Testis (tissue), 3 donors: ENCODE results near the gene MDP1. TPM values are rescaled to one million over a fixed set of nuclear protein-coding genes. Genes with fewer than 3 reads are reported as not detected.
A peak's percentile ranks its signal among the peaks of the same experiment; 100 is the strongest.

Source experiments
- DNase-seq: peaks from one replicate; pipeline ENCODE4 v3.0.0-alpha.2; 2019
- H3K27ac ChIP-seq, 2 donors: fragments of 200-600 bp; sonication (generic); one replicate each; pipeline ENCODE4 v1.5.1; 2019
- H3K27me3 ChIP-seq: fragments of 200-600 bp; sonication (generic); one replicate; pipeline ENCODE4 v1.5.1; 2019
- H3K36me3 ChIP-seq: fragments of 200-600 bp; sonication (generic); one replicate; pipeline ENCODE4 v1.5.1; 2017; ENCODE audit warnings: low read depth; ENCODE audit errors: missing control alignments
- H3K4me1 ChIP-seq: fragments of 200-600 bp; sonication (generic); one replicate; pipeline ENCODE4 v1.5.1; 2019
- H3K4me3 ChIP-seq, 2 donors: fragments of 200-600 bp; sonication (generic); one replicate each; pipeline ENCODE4 v1.5.1; 2017 to 2019
- H3K9me3 ChIP-seq: fragments of 200-600 bp; sonication (generic); one replicate; pipeline ENCODE4 v1.5.1; 2017
- CTCF ChIP-seq, 3 experiments: fragments of 450-650 bp in 2 of 3; fragments of 200-600 bp in 1 of 3; sonication (generic) in 1 of 3; IDR thresholded peaks; one replicate each; pipeline ENCODE4 v1.5.1; 2016 to 2019; ENCODE audit warnings: antibody characterized with exemption in 3 of 3, mild to moderate bottlenecking in 2 of 3, moderate library complexity in 1 of 3
- POLR2A ChIP-seq: fragments of 450-650 bp; IDR thresholded peaks from one replicate; pipeline ENCODE4 v1.6.1; 2017; ENCODE audit warnings: antibody characterized with exemption, mild to moderate bottlenecking, moderate library complexity
- WGBS, 2 donors: methylation state at CpG; one replicate each; pipeline ENCODE4 v1.1.5; 2018; 5-methylcytosine and 5-hydroxymethylcytosine counted together
- intact Hi-C: fragments of 100-400 bp; cut with DNase I; formaldehyde crosslinking; loops from one replicate; pipeline ENCODE4 v1.15.1; 2023; ENCODE audit warnings: low total_unique reads
- polyA plus RNA-seq: library from polyadenylated mRNA; stranded (reverse); fragments of 350-450 nt; fragmentation: Illumina TruSeq; extraction: RNeasy Lipid Tissue Mini Kit (QIAGEN cat#74804); gene quantifications from one replicate; pipeline ENCODE4 v1.2.3, GENCODE V29; 2014; ENCODE audit warnings: low read depth, low replicate concordance; ENCODE audit not compliant: insufficient read depth
- total RNA-seq, 2 donors: library from RNA; depleted of rRNA; stranded (reverse); fragments of >200 nt; gene quantifications; one replicate each; pipeline ENCODE4 v1.2.3, GENCODE V29; 2016

Gene MDP1
- total and polyA plus RNA-seq, 3 donors from 2014 or later: 17.3 to 20.1 (median 19.5) TPM

DNA sequence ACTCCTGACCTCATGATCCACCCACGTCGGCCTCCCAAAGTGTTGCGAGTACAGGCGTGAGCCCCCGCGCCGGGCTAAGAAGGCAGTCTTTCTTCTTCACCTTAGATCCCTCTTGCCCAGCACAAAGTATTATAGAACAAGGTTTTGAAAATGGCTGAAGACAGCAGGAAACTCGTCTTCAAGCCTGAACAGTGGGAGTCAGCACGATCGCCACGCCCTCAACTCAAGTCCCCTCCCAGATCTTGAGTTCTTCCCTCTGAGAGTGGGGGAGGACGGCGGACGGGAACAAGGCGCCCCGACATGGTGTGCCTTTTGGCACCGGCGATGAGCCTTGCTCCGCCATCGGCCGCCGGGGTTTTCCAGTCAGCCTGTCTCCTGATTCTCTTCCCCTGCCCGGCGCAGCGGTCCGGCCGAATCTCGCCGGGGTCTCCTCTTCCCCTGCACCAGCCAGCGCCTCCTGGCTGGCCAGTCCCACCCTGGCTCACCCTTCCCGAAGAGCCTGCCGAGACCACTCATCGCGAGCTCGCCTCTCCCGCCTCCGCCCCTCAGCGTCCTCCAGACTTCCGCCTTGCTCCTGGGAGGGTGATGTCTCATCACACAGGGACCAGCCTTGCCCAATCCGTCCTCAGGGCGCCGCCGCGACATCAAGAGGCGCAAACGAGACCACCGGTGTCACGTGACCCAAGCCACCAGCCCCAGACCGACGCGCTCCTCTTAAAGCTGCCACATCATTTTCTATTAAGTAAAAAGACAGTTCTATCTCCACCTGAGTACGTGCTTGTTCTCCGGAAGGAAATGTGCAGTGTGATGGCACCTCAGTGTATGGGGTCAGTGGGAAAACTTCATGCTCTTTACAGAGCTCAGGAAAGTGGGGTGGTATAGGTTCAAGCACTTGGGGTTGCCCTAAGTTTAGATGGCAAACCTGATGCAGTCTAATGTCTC lies 2.7 kb downstream of the MDP1 start, which contains the start of gene CHMP4A:
CHMP4A (minus strand) TSS at position 565 of the 942 bp plus-strand sequence; CDS start at position 516, 49 bp downstream.
- intact Hi-C loops: no loop called here
- H3K9me3 ChIP-seq: no peaks in the 10 kb centered on the region
- peak within 1 kb of the TSS; percentile 69 to 85 for H3K4me3 ChIP-seq
- peak; percentile 97 for DNase-seq
- no peaks in the 10 kb centered on the region for H3K36me3 ChIP-seq
- WGBS, 2 donors: 1 to 3% methylated on average over 23 to 44 of the region's 53 CpGs
- H3K4me1 ChIP-seq: peaks cover 21% of the 10 kb centered on the region
- peak within 1 kb of the TSS; percentile 90 to 91 for H3K27ac ChIP-seq
- TF ChIP-seq POLR2A: no peak
- no peak for TF ChIP-seq CTCF (IDR thresholded peaks at IDR 0.05)
- H3K27me3 ChIP-seq: no peaks in the 10 kb centered on the region

GRCh38 chr14:24211311-24211710 lies 4.6 kb downstream of the MDP1 start:
- Histone ChIP-seq H3K27me3 (no peaks in the 10 kb centered on the region), H3K4me1 (peaks cover 21% of the 10 kb centered on the region), H3K27ac (no peak overlapping the region), H3K9me3 (no peaks in the 10 kb centered on the region), H3K4me3 (no peak overlapping the region), H3K36me3 (no peaks in the 10 kb centered on the region)
- intact Hi-C loops: no loop called here
- DNase-seq: no peak
- 92 to 96% methylated on average over 6 of the region's 6 CpGs for WGBS, 2 donors
- no peak for TF ChIP-seq CTCF (IDR thresholded peaks at IDR 0.05)
- no peak for TF ChIP-seq POLR2A

GRCh38 chr14:24207625-24208024 lies 8.2 kb downstream of the MDP1 start:
- no peak for DNase-seq
- 100% methylated on average over 2 of the region's 2 CpGs for WGBS, 2 donors
- Histone ChIP-seq H3K4me1 (no peaks in the 10 kb centered on the region), H3K4me3 (no peak overlapping the region), H3K27me3 (no peaks in the 10 kb centered on the region), H3K36me3 (no peaks in the 10 kb centered on the region), H3K9me3 (no peaks in the 10 kb centered on the region), H3K27ac (no peak overlapping the region)
- intact Hi-C loops: no loop called here
- TF ChIP-seq CTCF (IDR thresholded peaks at IDR 0.05) (no peak), POLR2A (no peak)

- intact Hi-C loops: no loop called here
- H3K4me1 ChIP-seq: no peaks in the 10 kb centered on the region
- H3K4me3 ChIP-seq: no peak overlapping the region
- H3K36me3 ChIP-seq: no peaks in the 10 kb centered on the region
- no peak overlapping the region for H3K27ac ChIP-seq
- 96 to 100% methylated on average over 4 to 5 of the region's 5 CpGs for WGBS, 2 donors
- no peak for DNase-seq
- no peak for TF ChIP-seq POLR2A
- H3K9me3 ChIP-seq: no peaks in the 10 kb centered on the region
- H3K27me3 ChIP-seq: no peaks in the 10 kb centered on the region
These were observed 8.7 kb downstream of the MDP1 start for GRCh38 chr14:24207104-24207551.

GRCh38 chr14:24206260-24207103 lies 9.4 kb downstream of the MDP1 start:
- Histone ChIP-seq H3K36me3 (no peaks in the 10 kb centered on the region), H3K4me3 (no peak overlapping the region), H3K27me3 (no peaks in the 10 kb centered on the region), H3K4me1 (no peaks in the 10 kb centered on the region), H3K9me3 (no peaks in the 10 kb centered on the region), H3K27ac (no peak overlapping the region)
- TF ChIP-seq CTCF (IDR thresholded peaks at IDR 0.05): no peak
- TF ChIP-seq POLR2A: no peak
- WGBS, 2 donors: 92 to 94% methylated on average over 11 of the region's 11 CpGs
- no peak for DNase-seq
- intact Hi-C loops: no loop called here
